IMR-90 (cell line): Measurements from ENCODE around the gene NNMT. TPM values are rescaled to one million over a fixed set of nuclear protein-coding genes. Genes with fewer than 3 reads are reported as not detected.

Source experiments
- ATAC-seq: fragments of 200-7000 bp; cut with Tn5 transposase; 2 replicates; pipeline ENCODE4 v1.9.1; 2020; ENCODE audit warnings: low read depth, mild to moderate bottlenecking, moderate library complexity
- BruUV-seq: library from RNA; stranded (reverse); fragments of 400-500 nt; replicated peaks from 2 replicates; lab custom pipeline; 2021; lab: Mats Ljungman, UMichigan
- CTCF ChIA-PET: fragments of 300-600 bp; formaldehyde crosslinking; extraction: SDS; loops from one replicate; lab custom pipeline; 2021; ENCODE audit warnings: antibody characterized with exemption; lab: Yijun Ruan, JAX
- POLR2A ChIA-PET: fragments of 300-600 bp; sonication (Branson Sonifier 250); formaldehyde crosslinking; loops from one replicate; lab custom pipeline; 2022; ENCODE audit warnings: antibody characterized with exemption; ENCODE audit not compliant: unreplicated experiment; lab: Charles Lee
- DNase-seq: peaks from one replicate; pipeline ENCODE4 v3.0.0; 2013
- H2AFZ ChIP-seq: replicated peaks from 2 replicates; pipeline ENCODE3; 2013; ENCODE audit warnings: low read length, mild to moderate bottlenecking; ENCODE audit not compliant: poor library complexity
- H2AK5ac ChIP-seq: 2 replicates; pipeline ENCODE4 v1.6.1; 2013; ENCODE audit warnings: low read depth, low read length, inconsistent platforms
- H2AK9ac ChIP-seq: replicated peaks from 2 replicates; pipeline ENCODE3; 2013; ENCODE audit warnings: mild to moderate bottlenecking, low read depth, low read length, moderate library complexity; ENCODE audit not compliant: poor library complexity
- H2BK120ac ChIP-seq: 2 replicates; pipeline ENCODE4 v1.6.1; 2013; ENCODE audit warnings: low read depth, low read length, inconsistent platforms
- H2BK15ac ChIP-seq: 3 replicates; pipeline ENCODE4 v1.6.1; 2013; ENCODE audit warnings: low read depth, low read length, inconsistent platforms
- H2BK20ac ChIP-seq: 2 replicates; pipeline ENCODE4 v1.6.1; 2013; ENCODE audit warnings: low read depth, mild to moderate bottlenecking, inconsistent platforms, low read length, moderate library complexity
- H2BK5ac ChIP-seq: 2 replicates; pipeline ENCODE4 v1.6.1; 2013; ENCODE audit warnings: mild to moderate bottlenecking, low read depth, low read length, inconsistent platforms; ENCODE audit not compliant: poor library complexity, severe bottlenecking
- H3K14ac ChIP-seq: replicated peaks from 2 replicates; pipeline ENCODE4 v1.6.1; 2013; ENCODE audit warnings: low read depth, low read length, inconsistent platforms
- H3K18ac ChIP-seq: 2 replicates; pipeline ENCODE4 v1.6.1; 2013; ENCODE audit warnings: low read depth, low read length, control low read depth
- H3K23ac ChIP-seq: 2 replicates; pipeline ENCODE4 v1.6.1; 2013; ENCODE audit warnings: low read depth, low read length, inconsistent platforms
- H3K27ac ChIP-seq: 2 replicates; pipeline ENCODE4 v1.5.1; 2013; ENCODE audit warnings: mild to moderate bottlenecking, control low read depth, low read length; ENCODE audit not compliant: insufficient read depth
- H3K27me3 ChIP-seq: 2 replicates; pipeline ENCODE4 v1.6.1; 2013; ENCODE audit warnings: low read length; ENCODE audit not compliant: control insufficient read depth, insufficient read depth
- H3K36me3 ChIP-seq: 2 replicates; pipeline ENCODE4 v1.6.1; 2013; ENCODE audit warnings: low read length, mixed read lengths; ENCODE audit not compliant: control insufficient read depth, insufficient read depth
- H3K4ac ChIP-seq: 2 replicates; pipeline ENCODE4 v1.6.1; 2013; ENCODE audit warnings: low read depth, low read length, inconsistent platforms
- H3K4me1 ChIP-seq: 2 replicates; pipeline ENCODE4 v1.6.1; 2013; ENCODE audit warnings: low read length, mixed read lengths; ENCODE audit not compliant: control insufficient read depth, insufficient read depth
- H3K4me2 ChIP-seq: 2 replicates; pipeline ENCODE4 v1.6.1; 2013; ENCODE audit warnings: low read depth, mild to moderate bottlenecking, control low read depth, low read length, moderate library complexity
- H3K4me3 ChIP-seq: 2 replicates; pipeline ENCODE4 v1.5.1; 2013; ENCODE audit warnings: low read depth, mild to moderate bottlenecking, control low read depth, low read length, moderate library complexity; ENCODE audit not compliant: insufficient read depth
- H3K56ac ChIP-seq: 2 replicates; pipeline ENCODE4 v1.6.1; 2013; ENCODE audit warnings: low read length, inconsistent platforms; ENCODE audit not compliant: insufficient read depth; ENCODE audit errors: extremely low read depth
- H3K79me1 ChIP-seq, 2 experiments: 2 replicates each; pipeline ENCODE4 v1.6.1; 2013; ENCODE audit warnings: low read length in 2 of 2, inconsistent platforms in 1 of 2, low read depth in 1 of 2
- H3K9ac ChIP-seq: 2 replicates; pipeline ENCODE4 v1.6.1; 2013; ENCODE audit warnings: low read depth, low read length, control low read depth
- H3K9me1 ChIP-seq: 2 replicates; pipeline ENCODE4 v1.6.1; 2013; ENCODE audit warnings: low read length, inconsistent platforms; ENCODE audit not compliant: insufficient read depth
- H3K9me3 ChIP-seq: 2 replicates; pipeline ENCODE4 v1.6.1; 2013; ENCODE audit warnings: low read length; ENCODE audit not compliant: control insufficient read depth, insufficient read depth
- H4K20me1 ChIP-seq: 2 replicates; pipeline ENCODE4 v1.6.1; 2013; ENCODE audit warnings: low read length, inconsistent platforms; ENCODE audit not compliant: insufficient read depth
- H4K5ac ChIP-seq: 2 replicates; pipeline ENCODE4 v1.6.1; 2013; ENCODE audit warnings: mild to moderate bottlenecking, low read depth, low read length, control low read depth
- H4K8ac ChIP-seq, 2 experiments: 2 replicates each; pipeline ENCODE4 v1.6.1; 2013; ENCODE audit warnings: low read depth in 2 of 2, low read length in 2 of 2, control low read depth in 1 of 2, inconsistent platforms in 1 of 2
- H4K91ac ChIP-seq: 2 replicates; pipeline ENCODE4 v1.6.1; 2013; ENCODE audit warnings: low read depth, low read length, inconsistent platforms; ENCODE audit not compliant: insufficient read depth
- BHLHE40 ChIP-seq: fragments of 150-350 bp; IDR thresholded peaks from 2 replicates; pipeline ENCODE4 v1.6.1; 2016; ENCODE audit warnings: mild to moderate bottlenecking, low read depth, low read length
- CEBPB ChIP-seq: IDR thresholded peaks from 2 replicates; pipeline ENCODE4 v1.6.1; 2012; ENCODE audit warnings: low read depth, low read length, improper control_type of control experiment
- CHD1 ChIP-seq: IDR thresholded peaks from 2 replicates; pipeline ENCODE4 v1.6.1; 2012; ENCODE audit warnings: low read depth, low read length, improper control_type of control experiment
- CTCF ChIP-seq: conservative IDR thresholded peaks from 2 replicates; pipeline ENCODE4 v1.5.1; 2012; ENCODE audit warnings: mild to moderate bottlenecking, low read depth, low read length, improper control_type of control experiment
- ELK1 ChIP-seq: fragments of 150-350 bp; IDR thresholded peaks from 2 replicates; pipeline ENCODE4 v1.6.1; 2016; ENCODE audit warnings: low read depth, mild to moderate bottlenecking, low read length, moderate library complexity, borderline replicate concordance
- FOS ChIP-seq: fragments of 150-350 bp; IDR thresholded peaks from 2 replicates; pipeline ENCODE4 v1.6.1; 2016; ENCODE audit warnings: low read depth, low read length
- MAFK ChIP-seq: IDR thresholded peaks from 2 replicates; pipeline ENCODE4 v1.6.1; 2012; ENCODE audit warnings: low read depth, low read length, improper control_type of control experiment
- MAZ ChIP-seq: IDR thresholded peaks from 2 replicates; pipeline ENCODE4 v1.6.1; 2012; ENCODE audit warnings: low read depth, mild to moderate bottlenecking, low read length, improper control_type of control experiment, moderate library complexity, borderline replicate concordance
- MXI1 ChIP-seq: IDR thresholded peaks from 2 replicates; pipeline ENCODE4 v1.6.1; 2012; ENCODE audit warnings: low read depth, mild to moderate bottlenecking, low read length, moderate library complexity, borderline replicate concordance
- NFE2L2 ChIP-seq: fragments of 150-350 bp; IDR thresholded peaks from 2 replicates; pipeline ENCODE4 v1.6.1; 2016; ENCODE audit warnings: low read depth, mild to moderate bottlenecking, low read length
- POLR2A ChIP-seq: IDR thresholded peaks from 2 replicates; pipeline ENCODE4 v1.6.1; 2012; ENCODE audit warnings: mild to moderate bottlenecking, low read depth, low read length
- RAD21 ChIP-seq: IDR thresholded peaks from 2 replicates; pipeline ENCODE4 v1.6.1; 2012; ENCODE audit warnings: low read length, improper control_type of control experiment
- RCOR1 ChIP-seq: IDR thresholded peaks from 2 replicates; pipeline ENCODE4 v1.6.1; 2012; ENCODE audit warnings: mild to moderate bottlenecking, low read length, improper control_type of control experiment; ENCODE audit not compliant: insufficient replicate concordance
- RFX5 ChIP-seq: IDR thresholded peaks from 2 replicates; pipeline ENCODE4 v1.8.0; 2012; ENCODE audit warnings: low read depth, mild to moderate bottlenecking, low read length, moderate library complexity
- SMC3 ChIP-seq: fragments of 150-350 bp; IDR thresholded peaks from 2 replicates; pipeline ENCODE4 v1.6.1; 2016; ENCODE audit warnings: low read depth, mild to moderate bottlenecking, antibody characterized with exemption, low read length, moderate library complexity
- USF2 ChIP-seq: fragments of 150-350 bp; IDR thresholded peaks from 2 replicates; pipeline ENCODE4 v1.6.1; 2017; ENCODE audit warnings: mild to moderate bottlenecking, antibody characterized with exemption, low read length, low read depth
- WGBS, 2 experiments: methylation state at CpG; one replicate each; pipeline versions ENCODE4 v1.1.5 to v1.1.7; 2013; ENCODE audit warnings: missing lambda C conversion rate in 2 of 2; ENCODE audit not compliant: insufficient read length in 1 of 2; ENCODE audit errors: extremely low coverage in 2 of 2; 5-methylcytosine and 5-hydroxymethylcytosine counted together
- dilution Hi-C: fragments of 300-500 bp; cut with HindIII; formaldehyde crosslinking; loops from one replicate; pipeline ENCODE4 v1.14.3; 2018; ENCODE audit warnings: low sequenced_read_pairs; ENCODE audit not compliant: unreplicated experiment
- in situ Hi-C: fragments of 300-500 bp; cut with MboI; formaldehyde crosslinking; loops from 3 replicates; pipeline ENCODE4 v1.14.3; 2019; ENCODE audit warnings: low sequenced_read_pairs, inconsistent platforms, mixed read lengths
- intact Hi-C: fragments of 100-400 bp; cut with micrococcal nuclease; formaldehyde crosslinking; loops from 2 replicates; pipeline ENCODE4 v1.10.0; 2022
- polyA plus RNA-seq, 3 experiments: library from polyadenylated mRNA; depleted of rRNA; stranded (reverse); fragments of >200 nt; gene quantifications; 2 replicates each; pipeline ENCODE4 v1.2.3, GENCODE V29; 2012; ENCODE audit warnings: low replicate concordance in 1 of 3
- total RNA-seq: library from RNA; depleted of rRNA; stranded (reverse); fragments of >200 nt; gene quantifications from 2 replicates; pipeline ENCODE4 v1.2.3, GENCODE V29; 2012

The NNMT gene
- total and polyA plus RNA-seq, 2 of the 4 experiments (the other 2 are of a cell fraction): 79.7 to 108 TPM

- H2AK5ac ChIP-seq: no peak overlapping the region
- H3K9me3 ChIP-seq: no peaks in the 10 kb centered on the region
- no TSS peak for BruUV-seq
- no peak overlapping the region for H3K4me2 ChIP-seq
- H2BK15ac ChIP-seq: no peak overlapping the region
- no peak overlapping the region for H3K4ac ChIP-seq
- H4K5ac ChIP-seq: no peak overlapping the region
- H3K27me3 ChIP-seq: no peaks in the 10 kb centered on the region; the same call in 1 of the 2 replicates
- no peaks in the 10 kb centered on the region for H4K20me1 ChIP-seq
- intact Hi-C loops: no loop called here
- H2AFZ ChIP-seq: no peak overlapping the region
- no peak overlapping the region for H3K56ac ChIP-seq
- no peak for ATAC-seq
- WGBS, 2 experiments: no CpG with 5 or more reads among the region's 2 CpGs
- H2BK20ac ChIP-seq: no peak overlapping the region
- H3K4me3 ChIP-seq: no peak overlapping the region
- no peak overlapping the region for H2BK120ac ChIP-seq
- no peak overlapping the region for H2AK9ac ChIP-seq
- H3K36me3 ChIP-seq: no peaks in the 10 kb centered on the region
- no peak for DNase-seq
- no peak overlapping the region for H3K18ac ChIP-seq
- H3K79me1 ChIP-seq: no peaks in the 10 kb centered on the region
- no peak overlapping the region for H3K9ac ChIP-seq
- H3K23ac ChIP-seq: no peak overlapping the region
- no peak overlapping the region for H4K91ac ChIP-seq
- H2BK5ac ChIP-seq: no peak overlapping the region
- no peak overlapping the region for H3K27ac ChIP-seq
- no peak overlapping the region for H4K8ac ChIP-seq
- TF ChIP-seq POLR2A (no peak), MAFK (no peak), MAZ (no peak), NFE2L2 (no peak), SMC3 (no peak), ELK1 (no peak), USF2 (no peak), RFX5 (no peak), BHLHE40 (no peak), FOS (no peak), RAD21 (no peak), CTCF (no peak), CEBPB (no peak), CHD1 (no peak), RCOR1 (no peak), MXI1 (no peak)
- in situ Hi-C loops: loop anchor here (5.0 to 25.0 kb wide), 3 partner anchors 242 to 1945 kb away; no protein-coding TSS in a partner anchor
- dilution Hi-C loops: no loop called here
- no peaks in the 10 kb centered on the region for H3K9me1 ChIP-seq
- H3K14ac ChIP-seq: no peak overlapping the region
- ChIA-PET CTCF (no interaction called here), POLR2A (no interaction called here)
- H3K4me1 ChIP-seq: no peaks in the 10 kb centered on the region
These were observed 46.3 kb downstream of the NNMT start for GRCh38 chr11:114342476-114342875.
